ENCODE data around the gene HCFC2. TPM values are rescaled to one million over a fixed set of nuclear protein-coding genes. Genes with fewer than 3 reads are reported as not detected.

HCFC2 gene
- total and polyA plus RNA-seq, 9 of the 15 experiments (the other 6 are each of a cell fraction or from before 2014, with no cell fraction given) = 1.2 to 6.5 (median 3.8) TPM

DNA sequence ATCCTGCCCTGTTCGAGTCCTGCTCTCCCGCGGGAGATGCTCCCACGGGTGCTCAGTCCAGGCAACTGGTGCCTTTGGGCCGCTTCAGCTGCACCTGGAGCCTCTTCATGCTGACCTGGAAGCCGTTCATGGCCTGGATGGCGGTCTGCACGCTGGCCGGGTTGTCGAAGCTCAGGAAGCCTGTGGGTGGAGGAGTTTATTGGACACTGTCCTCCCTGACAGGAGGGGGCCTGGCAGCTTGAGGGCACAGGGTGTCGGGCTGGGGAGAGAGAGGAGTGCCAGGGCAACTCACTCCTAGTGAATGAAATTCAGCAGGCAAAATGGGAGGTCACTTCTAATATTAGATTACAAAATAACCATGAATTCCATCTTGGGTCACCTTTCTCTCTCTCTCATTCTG is 83.0 kb downstream of the HCFC2 start (continued):
- TF ChIP-seq ZBTB2 (IDR thresholded peaks at IDR 0.05) (no peak), CCAR2 (IDR thresholded peaks at IDR 0.05; ENCODE audit: low read depth, low read length) (no peak), OTX1 (CRISPR knock-in tag; IDR thresholded peaks at IDR 0.05) (no peak), ZNF41 (CRISPR knock-in tag; conservative IDR thresholded peaks at IDR 0.05) (no peak)

- no peak for FAIRE-seq
- no peak overlapping the region for H3K27ac ChIP-seq (ENCODE audit: extremely low read depth, low read depth, low read length)
- TF ChIP-seq ZZZ3 (IDR thresholded peaks at IDR 0.05) (no peak), ZC3H8 (IDR thresholded peaks at IDR 0.05) (no peak), EP400 (IDR thresholded peaks at IDR 0.05) (no peak), HDAC2 (IDR thresholded peaks at IDR 0.05) (no peak), HNRNPLL (IDR thresholded peaks at IDR 0.05; ENCODE audit: low read depth, low read length, poor library complexity, severe bottlenecking) (no peak)
- ChIA-PET POLR2A (interaction anchor here (1.0 kb wide), 1 partner anchor 12 kb away, joined by 4 read pairs; the partner anchor contains the start of gene NFYB), CTCF (ENCODE audit: low intra/inter-chr PET ratio) (no interaction called here)
- 48% methylated on average over 8 of the region's 8 CpGs for WGBS (ENCODE audit: insufficient coverage, low coverage, missing lambda C conversion rate)
- H3K4me2 ChIP-seq (ENCODE audit: insufficient read depth, low read length) = no peak overlapping the region
- no peaks in the 10 kb centered on the region for H3K9me1 ChIP-seq (ENCODE audit: control insufficient read depth, insufficient read depth, low read length)
- ATAC-seq = no peak
- intact Hi-C loops (cut with micrococcal nuclease) (no loop called here), in situ Hi-C loops (cut with MboI) (no loop called here)
- H3K4me3 ChIP-seq = no peak overlapping the region
- no peaks in the 10 kb centered on the region for H4K20me1 ChIP-seq (replicated peaks; ENCODE audit: control insufficient read depth, insufficient read depth, low read length)
- BruUV-seq (replicated peaks) = no TSS peak
- H3K27me3 ChIP-seq (ENCODE audit: control insufficient read depth in 2 of 2, insufficient read depth in 2 of 2, low read length in 2 of 2) = no peaks in the 10 kb centered on the region
- no peaks in the 10 kb centered on the region for H3K9me3 ChIP-seq (replicated peaks; ENCODE audit: control insufficient read depth, insufficient read depth, low read depth, low read length)
- no peak overlapping the region for H3K9ac ChIP-seq (ENCODE audit: insufficient read depth in 1 of 2, low read depth in 2 of 2, low read length in 2 of 2)
- no peaks in the 10 kb centered on the region for H3K79me2 ChIP-seq (ENCODE audit: control insufficient read depth, insufficient read depth, low read length)
- H2AFZ ChIP-seq (ENCODE audit: low read depth, low read length) = no peak overlapping the region
- H3K36me3 ChIP-seq (ENCODE audit: control insufficient read depth, insufficient read depth, low read length) = no peaks in the 10 kb centered on the region
- peaks cover 12 to 17% of the 10 kb centered on the region in 2 experiments; a peak in 4 of 5 replicates for H3K4me1 ChIP-seq (replicated peaks in 1 of 2; ENCODE audit: control insufficient read depth in 2 of 2, insufficient read depth in 2 of 2, low read length in 2 of 2)
- no peak for DNase-seq (ENCODE audit: extremely low read depth in 1 of 4, low spot score in 3 of 4)
Observed at GRCh38 chr12:104150416-104150815, 86.1 kb downstream of the HCFC2 start.
